ENCODE measurements around the gene BCL2. TPM values are rescaled to one million over a fixed set of nuclear protein-coding genes. Genes with fewer than 3 reads are reported as not detected.
"Not testable (repeated sequence)": the region's sequence is repeated elsewhere in the genome, so short reads cannot be mapped to it uniquely, and the experiment has no call there.

Gene BCL2
- polyA plus RNA-seq, 6 donors from 2014 or later = 11.8 to 43.0 (median 30.1) TPM

DNA sequence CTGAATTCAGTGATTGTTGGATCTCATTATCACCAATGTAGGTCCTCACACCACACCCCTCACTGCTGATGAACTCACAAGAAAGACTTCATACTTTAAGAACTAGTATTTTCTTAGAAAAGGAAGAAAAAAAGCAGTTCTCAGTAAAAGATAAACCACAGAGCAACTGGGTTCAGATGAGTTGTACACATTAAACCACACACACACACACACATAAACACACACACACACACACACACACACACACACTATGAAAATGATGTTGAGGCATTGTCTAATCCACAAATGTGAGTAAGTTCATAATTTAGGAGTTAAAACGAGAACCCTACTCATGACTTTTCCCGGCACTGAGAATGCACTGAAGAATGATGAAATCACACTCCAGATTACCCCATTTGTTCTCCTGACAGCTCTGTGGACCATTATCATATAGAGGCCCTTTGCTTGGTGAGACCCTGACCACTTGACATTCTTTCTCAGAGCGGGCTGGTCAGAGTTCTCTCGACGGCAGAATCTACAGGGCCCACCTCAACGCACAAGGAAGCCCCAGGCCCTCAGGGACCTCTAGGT lies 106.2 kb downstream of the BCL2 start:
- Mint-ChIP-seq H3K27ac (peak overlapping the region in 5 of 6 donors; percentile 16 to 92 (median 83)), H3K9me3 (peaks cover 0 to 3% (median 0%) of the 10 kb centered on the region in 7 donors)
- DNase-seq = no peak

DNA sequence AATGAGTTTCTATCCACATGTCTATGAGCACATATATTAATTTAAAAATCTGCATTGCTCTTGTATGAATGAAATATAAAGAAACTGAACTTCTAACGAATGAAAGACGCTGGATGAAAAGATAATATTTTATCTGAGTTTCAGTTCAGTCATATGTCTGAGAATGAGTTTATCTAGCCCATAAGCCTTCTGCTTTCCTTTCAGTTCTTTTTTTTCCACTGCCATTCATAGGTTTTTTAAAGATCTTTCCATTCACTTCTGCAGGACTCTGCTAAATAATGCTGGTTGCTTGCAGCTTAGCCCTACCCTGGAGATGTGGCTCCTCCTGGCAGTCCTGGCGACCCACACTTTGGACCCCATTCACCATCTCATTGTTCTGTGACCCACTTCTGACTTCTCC lies 109.0 kb downstream of the BCL2 start:
- Mint-ChIP-seq H3K27ac (peak overlapping the region in 5 of 6 donors; percentile 16 to 82 (median 74)), H3K27me3 (no peaks in the 10 kb centered on the region), H3K36me3 (peaks cover 0 to 7% of the 10 kb centered on the region in 2 donors), H3K4me3 (peak overlapping the region in 4 of 8 donors; percentile 26 to 81 (median 76)), H3K4me1 (peaks cover 56 to 86% (median 80%) of the 10 kb centered on the region in 3 donors), H3K9me3 (peaks cover 0 to 3% (median 0%) of the 10 kb centered on the region in 7 donors)
- DNase-seq (no peak), ATAC-seq (ENCODE audit: low read depth in 2 of 2) (no peak)

More for the DNA sequence above, 106.2 kb downstream of the BCL2 start:
- ATAC-seq (ENCODE audit: low read depth in 2 of 2) = no peak
- Mint-ChIP-seq H3K4me1 (peaks cover 56 to 79% (median 74%) of the 10 kb centered on the region in 3 donors), H3K4me3 (no peak overlapping the region), H3K27me3 (no peaks in the 10 kb centered on the region), H3K36me3 (peaks cover 0 to 9% of the 10 kb centered on the region in 2 donors)

DNA sequence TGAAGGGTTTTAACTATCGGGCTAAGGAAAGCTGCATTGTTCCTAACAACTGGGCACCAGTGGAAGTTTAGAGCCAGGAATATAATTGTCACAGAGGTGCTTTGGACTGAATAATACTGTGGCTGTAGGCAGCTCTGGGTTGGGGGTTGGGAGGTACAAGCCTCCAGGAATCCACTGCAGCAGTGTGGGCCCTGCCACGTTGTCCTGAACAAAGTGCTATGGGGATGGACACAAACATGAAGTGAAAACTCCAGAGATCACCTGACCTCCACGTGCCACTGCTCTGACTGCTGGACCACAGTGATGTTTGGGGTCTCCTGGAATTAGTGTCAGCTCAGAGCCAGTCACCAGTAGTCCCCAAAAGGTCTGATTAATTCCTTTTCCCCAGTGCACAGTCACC lies 110.9 kb downstream of the BCL2 start:
- DNase-seq = no peak
- ATAC-seq (ENCODE audit: low read depth in 2 of 2) = no peak
- Mint-ChIP-seq H3K4me3 (peak overlapping the region in 2 of 8 donors; percentile 1 to 72), H3K4me1 (peaks cover 53 to 89% (median 85%) of the 10 kb centered on the region in 3 donors), H3K27ac (peak overlapping the region in 3 of 6 donors; percentile 51 to 92 (median 54)), H3K27me3 (no peaks in the 10 kb centered on the region), H3K36me3 (peaks cover 0 to 1% of the 10 kb centered on the region in 2 donors), H3K9me3 (no peaks in the 10 kb centered on the region)

DNA sequence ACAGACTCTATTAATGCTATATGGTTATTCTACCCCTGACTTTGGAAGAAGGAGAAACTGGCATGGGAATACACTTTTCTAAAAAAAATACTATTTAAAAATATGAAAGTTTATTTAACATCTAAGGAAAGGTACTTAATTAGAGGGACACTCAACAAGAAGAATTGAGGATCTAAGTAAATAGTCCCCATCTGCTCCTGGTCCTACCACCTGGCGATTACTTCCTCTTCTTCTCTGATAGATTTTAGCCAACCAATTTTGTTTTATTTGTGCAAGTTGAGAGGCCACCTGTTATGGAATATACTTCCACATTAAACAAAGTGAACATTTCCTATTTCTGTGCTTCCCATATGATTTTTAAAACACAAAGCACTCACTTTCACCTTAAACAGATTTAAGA lies 111.7 kb downstream of the BCL2 start:
- ATAC-seq (ENCODE audit: low read depth in 2 of 2) = peak; percentile 73 to 79
- H3K27ac Mint-ChIP-seq = peak overlapping the region in 3 of 6 donors; percentile 54 to 90 (median 89)
- peaks cover 50 to 80% (median 78%) of the 10 kb centered on the region in 3 donors for H3K4me1 Mint-ChIP-seq
- H3K4me3 Mint-ChIP-seq = peak overlapping the region in 5 of 8 donors; percentile 25 to 71 (median 42)
- no peaks in the 10 kb centered on the region for H3K27me3 Mint-ChIP-seq
- no peaks in the 10 kb centered on the region for H3K9me3 Mint-ChIP-seq
- no peaks in the 10 kb centered on the region for H3K36me3 Mint-ChIP-seq
- DNase-seq = peak; percentile 24

DNA sequence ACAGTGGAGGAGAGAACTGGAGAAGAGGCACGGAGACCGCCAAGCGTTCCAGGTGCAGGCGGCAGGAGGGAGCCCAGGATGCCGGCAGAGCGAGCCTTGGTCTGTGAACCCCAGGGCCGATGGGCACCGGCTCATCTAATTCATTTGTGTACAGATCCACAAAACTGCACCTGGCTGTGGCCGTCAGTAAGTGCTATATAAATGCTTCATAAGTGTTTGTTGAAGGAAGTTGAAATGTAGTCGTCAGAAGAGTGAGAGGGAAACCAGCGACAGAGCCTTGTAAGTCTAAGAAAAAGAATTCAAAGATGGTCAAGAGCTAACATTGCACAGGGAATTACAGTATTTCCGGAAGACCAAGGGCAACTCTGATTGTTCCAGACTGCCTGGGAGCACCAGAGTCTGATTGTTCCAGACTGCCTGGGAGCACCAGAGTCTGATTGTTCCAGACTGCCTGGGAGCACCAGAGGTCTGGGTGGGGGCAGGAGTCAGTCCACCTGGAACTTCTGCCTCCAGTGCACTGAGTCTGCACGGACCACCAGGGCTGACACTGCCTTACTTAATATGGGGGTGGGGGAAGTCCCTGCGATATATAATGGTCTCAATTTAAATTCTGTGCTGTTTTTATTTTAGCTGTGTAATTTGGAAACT lies 112.3 kb downstream of the BCL2 start:
- ATAC-seq (ENCODE audit: low read depth in 2 of 2) (peak; percentile 48 to 64), DNase-seq (no peak)
- Mint-ChIP-seq H3K27ac (peak overlapping the region; percentile 8 to 93 (median 67)), H3K27me3 (no peaks in the 10 kb centered on the region), H3K4me3 (peak overlapping the region in 7 of 8 donors; percentile 25 to 71 (median 45)), H3K9me3 (no peaks in the 10 kb centered on the region), H3K36me3 (no peaks in the 10 kb centered on the region), H3K4me1 (peaks cover 50 to 81% (median 77%) of the 10 kb centered on the region in 3 donors)

DNA sequence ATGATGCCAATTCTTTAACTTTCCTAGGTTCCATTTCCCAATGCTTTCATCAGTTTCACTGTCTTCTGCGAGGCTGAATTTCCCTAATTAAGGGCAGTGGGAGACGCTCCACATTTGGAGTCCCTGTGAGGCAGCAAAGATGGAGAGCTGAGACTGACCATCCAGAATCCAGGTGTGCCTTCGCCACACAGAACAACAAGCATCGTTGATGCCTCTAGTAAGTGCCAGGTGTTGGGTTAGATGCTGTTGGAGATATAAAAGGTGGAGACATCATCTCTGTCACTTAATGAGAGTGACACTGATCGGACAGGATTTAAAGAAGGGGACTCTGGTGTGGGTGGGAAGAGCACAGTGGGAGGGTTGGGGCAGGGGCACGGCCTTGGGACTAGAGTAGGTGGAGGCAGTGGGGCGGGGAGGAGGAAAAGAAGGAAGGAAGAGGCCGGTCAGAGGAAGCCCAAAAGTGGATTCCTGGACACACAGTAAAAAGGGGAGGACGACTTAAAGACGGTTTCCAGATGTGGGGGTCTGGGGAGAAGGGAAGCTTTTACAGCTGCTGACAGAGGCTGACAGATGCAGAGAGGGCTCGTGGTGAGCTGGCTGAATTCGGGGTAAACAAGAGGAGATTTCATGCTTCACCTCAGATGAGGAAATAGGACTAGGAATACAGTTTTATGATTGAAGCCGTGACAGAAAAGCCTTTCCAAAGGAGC lies 113.0 kb downstream of the BCL2 start:
- Mint-ChIP-seq H3K36me3 (no peaks in the 10 kb centered on the region), H3K4me1 (peaks cover 49 to 77% (median 74%) of the 10 kb centered on the region in 3 donors), H3K27me3 (no peaks in the 10 kb centered on the region), H3K4me3 (peak overlapping the region in 6 of 8 donors; percentile 25 to 71 (median 57)), H3K9me3 (no peaks in the 10 kb centered on the region), H3K27ac (peak overlapping the region in 5 of 6 donors; percentile 8 to 93 (median 89))
- ATAC-seq (ENCODE audit: low read depth in 2 of 2) (peak in 1 of 2 donors; percentile 3), DNase-seq (no peak)

DNA sequence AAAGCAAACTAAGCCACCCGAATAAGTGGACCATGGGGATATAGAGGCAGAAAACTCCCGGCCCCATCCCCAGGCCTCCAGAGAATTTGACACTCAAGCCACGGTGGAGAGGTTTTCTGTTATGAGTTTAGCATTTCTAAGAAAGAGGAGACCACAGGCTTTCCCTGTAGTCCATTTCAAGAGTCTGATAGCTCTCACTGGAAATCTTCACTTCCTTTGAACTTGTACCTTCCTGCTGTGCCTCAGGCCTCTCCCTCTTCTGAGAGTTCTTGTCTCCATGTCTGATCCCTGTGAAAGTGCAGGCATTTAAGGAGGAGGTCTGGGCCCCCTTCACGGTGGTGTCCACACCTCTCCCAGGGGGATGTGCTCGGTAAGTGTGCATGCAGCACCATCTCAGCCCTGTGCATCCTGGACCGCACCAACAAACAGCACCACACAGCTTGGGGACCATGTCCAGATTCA lies 113.7 kb downstream of the BCL2 start:
- peak overlapping the region in 4 of 6 donors; percentile 50 to 91 (median 80) for H3K27ac Mint-ChIP-seq
- H3K9me3 Mint-ChIP-seq = no peaks in the 10 kb centered on the region
- peak overlapping the region in 2 of 8 donors; percentile 21 to 71 for H3K4me3 Mint-ChIP-seq
- no peaks in the 10 kb centered on the region for H3K36me3 Mint-ChIP-seq
- no peak for ATAC-seq (ENCODE audit: low read depth in 2 of 2)
- no peaks in the 10 kb centered on the region for H3K27me3 Mint-ChIP-seq
- DNase-seq = no peak
- H3K4me1 Mint-ChIP-seq = peaks cover 45 to 69% (median 69%) of the 10 kb centered on the region in 3 donors

DNA sequence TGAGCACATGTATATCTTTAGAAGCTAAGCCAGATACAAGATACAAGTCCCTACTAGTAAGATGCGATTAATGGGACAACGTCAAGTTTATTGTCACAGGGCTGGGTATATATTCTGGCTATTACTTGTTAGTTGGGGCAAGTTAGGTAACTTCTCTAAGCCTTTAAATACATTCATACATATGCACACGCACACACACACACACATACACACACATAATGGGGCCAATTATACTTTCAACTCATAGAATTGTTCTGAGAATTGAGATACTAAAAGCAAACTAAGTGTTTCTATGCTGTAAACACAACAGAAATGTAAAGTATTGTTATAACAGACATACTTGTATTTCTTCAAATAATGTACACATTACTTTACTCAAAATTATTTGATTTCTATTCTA lies 116.1 kb downstream of the BCL2 start:
- H3K36me3 Mint-ChIP-seq = no peaks in the 10 kb centered on the region

DNA sequence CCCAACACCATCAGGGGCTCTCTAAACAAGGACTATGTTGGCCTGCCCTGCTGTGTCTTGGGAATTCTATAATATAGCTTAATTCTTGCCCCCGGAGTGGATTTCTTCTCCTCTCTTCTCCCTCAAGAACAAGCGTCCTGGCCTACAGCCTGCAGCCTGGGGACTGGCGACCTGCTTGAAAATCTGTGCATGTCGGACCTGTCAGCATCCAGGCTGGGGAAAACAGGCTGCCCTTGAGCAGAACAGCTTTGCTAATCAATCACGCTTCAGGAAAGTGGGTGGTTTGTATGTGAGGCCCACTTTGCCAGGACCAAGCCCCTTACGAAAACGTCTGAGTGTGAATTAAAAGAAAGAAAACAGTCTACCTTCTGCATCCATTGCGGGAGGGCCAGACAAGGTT lies 116.7 kb downstream of the BCL2 start:
- Mint-ChIP-seq H3K36me3 (no peaks in the 10 kb centered on the region), H3K27ac (peak overlapping the region in 4 of 6 donors; percentile 10 to 49 (median 32)), H3K27me3 (no peaks in the 10 kb centered on the region)

More for the DNA sequence above, 116.1 kb downstream of the BCL2 start:
- no peaks in the 10 kb centered on the region for H3K9me3 Mint-ChIP-seq
- peaks cover 29 to 50% (median 48%) of the 10 kb centered on the region in 3 donors for H3K4me1 Mint-ChIP-seq
- H3K27me3 Mint-ChIP-seq = no peaks in the 10 kb centered on the region
- H3K4me3 Mint-ChIP-seq = no peak overlapping the region
- peak overlapping the region in 3 of 6 donors; percentile 1 to 37 (median 10) for H3K27ac Mint-ChIP-seq
- DNase-seq (no peak), ATAC-seq (ENCODE audit: low read depth in 2 of 2) (no peak)

DNA sequence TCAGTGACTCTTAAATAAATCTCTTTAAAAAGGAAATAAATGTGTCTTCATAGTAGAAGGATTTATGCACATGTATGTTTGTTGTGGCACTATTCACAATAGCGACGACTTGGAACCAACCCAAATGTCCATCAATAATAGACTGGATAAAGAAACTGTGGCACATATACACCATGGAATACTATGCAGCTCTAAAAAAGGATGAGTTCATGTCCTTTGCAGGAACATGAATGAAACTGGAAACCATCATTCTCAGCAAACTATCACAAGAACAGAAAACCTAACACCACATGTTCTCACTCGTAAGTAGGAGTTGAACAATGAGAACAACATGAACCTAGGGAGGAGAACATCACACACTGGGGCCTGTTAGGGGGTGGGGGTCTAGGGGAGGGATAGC lies 118.1 kb downstream of the BCL2 start:
- not testable (repeated sequence) for H3K27me3 Mint-ChIP-seq; H3K27ac Mint-ChIP-seq; ATAC-seq (ENCODE audit: low read depth in 2 of 2); H3K36me3 Mint-ChIP-seq; DNase-seq; H3K9me3 Mint-ChIP-seq; H3K4me3 Mint-ChIP-seq
- H3K4me1 Mint-ChIP-seq = peaks cover 12 to 29% (median 28%) of the 10 kb centered on the region in 3 donors

More for the DNA sequence above, 116.7 kb downstream of the BCL2 start:
- H3K4me3 Mint-ChIP-seq = no peak overlapping the region
- ATAC-seq (ENCODE audit: low read depth in 2 of 2) = no peak
- no peaks in the 10 kb centered on the region for H3K9me3 Mint-ChIP-seq
- peaks cover 22 to 43% (median 41%) of the 10 kb centered on the region in 3 donors for H3K4me1 Mint-ChIP-seq
- no peak for DNase-seq

DNA sequence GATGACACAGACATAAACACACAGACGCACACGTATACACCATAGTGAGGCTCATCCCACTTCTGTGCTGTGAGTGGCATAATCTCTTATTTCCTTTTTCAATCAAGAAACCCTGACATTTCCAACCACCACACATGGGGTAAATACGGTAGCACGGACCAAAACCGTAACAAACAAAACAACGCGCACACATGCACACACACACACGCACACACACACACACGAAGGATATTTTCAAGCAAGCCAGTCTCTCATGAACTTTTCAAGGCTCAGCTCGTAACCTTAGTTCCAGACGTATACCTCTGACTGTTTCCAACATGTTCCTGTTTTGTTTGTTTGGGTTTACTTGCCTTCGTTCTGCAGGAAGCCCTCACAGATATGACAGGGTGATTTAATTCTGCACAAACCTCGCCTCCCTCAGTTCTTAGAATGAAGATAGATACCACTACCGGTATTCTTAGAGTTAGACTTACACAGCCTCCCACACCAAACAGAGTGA lies 119.8 kb downstream of the BCL2 start:
- H3K4me3 Mint-ChIP-seq = no peak overlapping the region

DNA sequence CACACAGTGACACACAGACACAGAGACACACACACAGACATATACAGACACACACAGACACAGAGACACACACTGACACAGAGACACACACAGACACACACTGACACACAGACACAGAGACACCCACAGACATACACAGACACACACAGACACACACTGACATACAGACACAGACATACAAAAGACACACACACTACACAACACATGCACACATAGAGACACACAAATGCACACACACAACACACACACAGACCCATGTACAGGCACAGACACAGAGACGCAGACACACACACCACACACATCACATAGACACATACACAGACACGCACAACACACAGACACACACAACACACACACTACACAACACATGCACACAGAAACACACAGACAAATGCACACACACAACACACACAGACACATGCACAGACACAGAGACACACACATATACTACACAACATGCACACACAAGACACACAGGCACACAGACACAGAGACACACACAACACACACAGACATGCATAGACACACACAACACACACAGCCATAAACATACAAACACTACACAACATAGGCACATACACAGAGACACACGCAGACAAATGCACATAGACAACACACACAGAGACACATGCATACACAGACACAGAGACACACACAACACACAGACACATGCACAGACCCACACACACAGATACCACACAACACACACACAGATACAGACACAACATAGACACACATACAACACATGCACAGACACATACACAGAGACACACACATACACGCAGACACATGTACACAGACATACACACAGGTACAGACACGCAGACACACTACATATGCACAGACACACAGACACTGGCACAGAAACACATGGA lies 120.5 kb downstream of the BCL2 start:
- no peak overlapping the region for H3K4me3 Mint-ChIP-seq
- H3K27me3 Mint-ChIP-seq = no peaks in the 10 kb centered on the region
- H3K36me3 Mint-ChIP-seq = no peaks in the 10 kb centered on the region
- no peaks in the 10 kb centered on the region for H3K9me3 Mint-ChIP-seq
- ATAC-seq (ENCODE audit: low read depth in 2 of 2) = no peak
- H3K4me1 Mint-ChIP-seq = peaks cover 0 to 20% (median 4%) of the 10 kb centered on the region in 3 donors
- no peak overlapping the region for H3K27ac Mint-ChIP-seq
- DNase-seq = no peak

More for the DNA sequence above, 119.8 kb downstream of the BCL2 start:
- peaks cover 3 to 21% (median 11%) of the 10 kb centered on the region in 3 donors for H3K4me1 Mint-ChIP-seq
- no peak overlapping the region for H3K27ac Mint-ChIP-seq
- DNase-seq (no peak), ATAC-seq (ENCODE audit: low read depth in 2 of 2) (peak; percentile 58 to 59)
- no peaks in the 10 kb centered on the region for H3K9me3 Mint-ChIP-seq
- no peaks in the 10 kb centered on the region for H3K27me3 Mint-ChIP-seq
- H3K36me3 Mint-ChIP-seq = no peaks in the 10 kb centered on the region

Data from naive B cell (primary cell).